ENCODE results near the gene MAPRE3.

DNA sequence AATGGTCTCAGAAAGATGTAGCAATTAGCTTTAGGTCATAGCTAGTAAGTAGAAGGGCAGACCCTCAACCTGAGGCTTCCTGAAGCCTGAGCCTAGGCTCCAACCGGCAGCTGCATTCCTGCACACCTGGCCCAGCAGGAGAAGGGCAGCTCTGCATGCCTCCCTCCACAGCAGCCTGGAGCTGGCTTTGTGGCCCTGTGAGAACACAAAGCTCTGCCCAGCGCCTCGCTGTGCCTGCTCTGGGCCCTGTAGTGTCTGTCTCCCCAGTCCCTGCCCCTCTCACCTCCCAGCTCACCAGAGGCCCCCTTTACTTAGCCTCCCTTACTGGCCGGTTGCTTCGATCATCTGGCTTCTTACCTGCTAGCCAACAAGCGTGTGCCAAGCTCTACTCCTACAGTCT, 69.0 kb downstream of the MAPRE3 start:
- no peak for TF ChIP-seq POLR2AphosphoS5 (IDR thresholded peaks at IDR 0.05)
- TF ChIP-seq, protein P1, sequence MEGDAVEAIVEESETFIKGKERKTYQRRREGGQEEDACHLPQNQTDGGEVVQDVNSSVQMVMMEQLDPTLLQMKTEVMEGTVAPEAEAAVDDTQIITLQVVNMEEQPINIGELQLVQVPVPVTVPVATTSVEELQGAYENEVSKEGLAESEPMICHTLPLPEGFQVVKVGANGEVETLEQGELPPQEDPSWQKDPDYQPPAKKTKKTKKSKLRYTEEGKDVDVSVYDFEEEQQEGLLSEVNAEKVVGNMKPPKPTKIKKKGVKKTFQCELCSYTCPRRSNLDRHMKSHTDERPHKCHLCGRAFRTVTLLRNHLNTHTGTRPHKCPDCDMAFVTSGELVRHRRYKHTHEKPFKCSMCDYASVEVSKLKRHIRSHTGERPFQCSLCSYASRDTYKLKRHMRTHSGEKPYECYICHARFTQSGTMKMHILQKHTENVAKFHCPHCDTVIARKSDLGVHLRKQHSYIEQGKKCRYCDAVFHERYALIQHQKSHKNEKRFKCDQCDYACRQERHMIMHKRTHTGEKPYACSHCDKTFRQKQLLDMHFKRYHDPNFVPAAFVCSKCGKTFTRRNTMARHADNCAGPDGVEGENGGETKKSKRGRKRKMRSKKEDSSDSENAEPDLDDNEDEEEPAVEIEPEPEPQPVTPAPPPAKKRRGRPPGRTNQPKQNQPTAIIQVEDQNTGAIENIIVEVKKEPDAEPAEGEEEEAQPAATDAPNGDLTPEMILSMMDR (IDR thresholded peaks at IDR 0.05 in 8 of 11, conservative IDR thresholded peaks at IDR 0.05 in 3 of 11) = no peak
